ENCODE data around the gene STIL. TPM values are rescaled to one million over a fixed set of nuclear protein-coding genes. Genes with fewer than 3 reads are reported as not detected.
"Not testable (repeated sequence)": the region's sequence is repeated elsewhere in the genome, so short reads cannot be mapped to it uniquely, and the experiment has no call there.

The STIL gene
- total and polyA plus RNA-seq, 2 of the 13 experiments (the other 11 are each of a cell fraction or from before 2014, with no cell fraction given): 13.7 to 18.6 TPM

GRCh38 chr1:47275811-47276210 is 38.1 kb downstream of the STIL start:
- ATAC-seq; H3K79me2 ChIP-seq (ENCODE audit: insufficient read depth, low read length): not testable (repeated sequence)
- WGBS (ENCODE audit: low lambda C conversion rate): 96% methylated on average over 7 of the region's 7 CpGs

GRCh38 chr1:47265529-47265928 is 48.4 kb downstream of the STIL start:
- POLR2A ChIA-PET: interaction anchor here (1.8 kb wide), 1 partner anchor 73 kb away, joined by 6 read pairs; no protein-coding TSS in a partner anchor
- BruUV-seq (replicated peaks): not testable (repeated sequence)

More at GRCh38 chr1:47275811-47276210, 38.1 kb downstream of the STIL start:
- H3K4me2 ChIP-seq (ENCODE audit: low read depth, low read length); POLR2A ChIA-PET; CTCF ChIA-PET (ENCODE audit: low intra/inter-chr PET ratio, low total read pairs); DNase-seq (ENCODE audit: low spot score); H2AFZ ChIP-seq (ENCODE audit: low read length); H3K4me1 ChIP-seq (ENCODE audit: insufficient read depth, low read length); FAIRE-seq; H3K9me3 ChIP-seq (ENCODE audit: low read length); intact Hi-C loops (cut with micrococcal nuclease; ENCODE audit: unreplicated experiment); H4K20me1 ChIP-seq (ENCODE audit: insufficient read depth, low read length); H3K4me3 ChIP-seq (replicated peaks in 1 of 3; ENCODE audit: insufficient read depth in 1 of 3, low read depth in 2 of 3, low read length in 3 of 3); H3K9ac ChIP-seq (ENCODE audit: insufficient read depth, low read depth, low read length); BruUV-seq (replicated peaks); in situ Hi-C loops (cut with HindIII; ENCODE audit: extremely low pct_ligation_motif_present, low pct_unique_long_range_greater_than_20kb); H3K27me3 ChIP-seq (ENCODE audit: control insufficient read depth in 1 of 2, insufficient read depth in 2 of 2, low read length in 2 of 2); H3K27ac ChIP-seq (ENCODE audit: extremely low read length, insufficient read depth, low read length): not testable (repeated sequence)
- H3K36me3 ChIP-seq (replicated peaks in 1 of 2; ENCODE audit: control insufficient read depth in 1 of 2, insufficient read depth in 2 of 2, low read length in 2 of 2): peaks cover 7 to 57% of the 10 kb centered on the region in 2 experiments

More at GRCh38 chr1:47265529-47265928, 48.4 kb downstream of the STIL start:
- peaks cover 11 to 39% of the 10 kb centered on the region in 2 experiments for H3K36me3 ChIP-seq (replicated peaks in 1 of 2; ENCODE audit: control insufficient read depth in 1 of 2, insufficient read depth in 2 of 2, low read length in 2 of 2)
- DNase-seq (ENCODE audit: low spot score); ATAC-seq; H3K4me1 ChIP-seq (ENCODE audit: insufficient read depth, low read length); H3K79me2 ChIP-seq (ENCODE audit: insufficient read depth, low read length); H3K9me3 ChIP-seq (ENCODE audit: low read length); H3K27me3 ChIP-seq (ENCODE audit: control insufficient read depth in 1 of 2, insufficient read depth in 2 of 2, low read length in 2 of 2); H2AFZ ChIP-seq (ENCODE audit: low read length); H4K20me1 ChIP-seq (ENCODE audit: insufficient read depth, low read length); FAIRE-seq; intact Hi-C loops (cut with micrococcal nuclease; ENCODE audit: unreplicated experiment); H3K4me3 ChIP-seq (replicated peaks in 1 of 3; ENCODE audit: insufficient read depth in 1 of 3, low read depth in 2 of 3, low read length in 3 of 3); H3K4me2 ChIP-seq (ENCODE audit: low read depth, low read length); H3K9ac ChIP-seq (ENCODE audit: insufficient read depth, low read depth, low read length); in situ Hi-C loops (cut with HindIII; ENCODE audit: extremely low pct_ligation_motif_present, low pct_unique_long_range_greater_than_20kb); CTCF ChIA-PET (ENCODE audit: low intra/inter-chr PET ratio, low total read pairs); H3K27ac ChIP-seq (ENCODE audit: extremely low read length, insufficient read depth, low read length): not testable (repeated sequence)
- 91% methylated on average over 8 of the region's 8 CpGs for WGBS (ENCODE audit: low lambda C conversion rate)

Measured in HepG2 (cell line).